HG03025 (cell line): ENCODE results near the gene GTPBP4.

Experiments
- ATAC-seq: cut with Tn5 transposase; IDR thresholded peaks from one replicate; pipeline ENCODE4 v1.9.1; 2021; ENCODE audit warnings: mild to moderate bottlenecking, moderate library complexity; ENCODE audit not compliant: unreplicated experiment, low FRiP score

Gene GTPBP4

GRCh38 chr10:966466-967235 is 21.6 kb upstream of the GTPBP4 start:
- no peak for ATAC-seq

- ATAC-seq = no peak
Measured at GRCh38 chr10:968546-969199, 19.6 kb upstream of the GTPBP4 start.

- ATAC-seq = no peak
Measured at GRCh38 chr10:969473-970150, 18.6 kb upstream of the GTPBP4 start.

GRCh38 chr10:970311-971149 is 17.7 kb upstream of the GTPBP4 start:
- ATAC-seq = no peak

GRCh38 chr10:971150-971542 is 17.1 kb upstream of the GTPBP4 start:
- ATAC-seq = no peak

DNA sequence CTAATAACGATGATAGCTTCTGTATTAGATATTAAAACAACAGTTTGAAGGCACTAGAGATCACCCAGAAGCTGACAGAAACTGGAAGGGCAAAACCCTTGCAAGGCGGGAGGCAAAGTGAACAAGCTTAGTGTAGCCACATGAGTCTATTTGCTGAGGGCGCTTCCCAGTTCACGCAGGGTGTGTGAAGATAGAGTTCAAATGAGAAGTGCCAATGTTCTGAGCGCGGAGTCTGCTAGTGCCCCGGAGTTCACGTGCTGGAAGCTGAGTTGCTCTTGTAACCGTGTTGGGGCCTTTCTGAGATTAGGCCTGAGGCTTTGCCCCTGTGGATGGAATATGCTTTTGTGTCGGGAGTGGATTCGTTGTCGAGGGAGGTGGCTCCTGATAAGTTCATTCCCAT is 16.6 kb upstream of the GTPBP4 start:
- no peak for ATAC-seq

DNA sequence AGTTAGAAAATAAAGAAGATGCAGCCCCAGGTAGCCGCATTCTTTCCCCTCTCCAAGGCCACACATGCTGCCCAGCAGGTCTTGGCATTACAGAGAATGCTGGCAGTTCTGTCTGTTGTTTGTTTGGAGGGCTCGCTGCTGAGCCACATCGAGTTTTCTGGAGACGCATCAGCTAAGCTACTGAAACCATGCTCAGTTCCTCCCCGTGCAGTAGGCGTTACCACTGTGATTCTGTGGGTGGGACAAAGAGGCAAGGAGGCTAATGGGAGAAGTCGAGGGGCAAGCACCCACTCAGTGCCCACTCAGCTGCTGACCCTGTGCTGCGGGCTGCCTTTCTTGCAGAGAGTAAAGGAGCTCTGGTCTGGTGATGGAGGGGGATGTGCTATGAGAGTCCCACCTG is 15.5 kb upstream of the GTPBP4 start:
- ATAC-seq = no peak

DNA sequence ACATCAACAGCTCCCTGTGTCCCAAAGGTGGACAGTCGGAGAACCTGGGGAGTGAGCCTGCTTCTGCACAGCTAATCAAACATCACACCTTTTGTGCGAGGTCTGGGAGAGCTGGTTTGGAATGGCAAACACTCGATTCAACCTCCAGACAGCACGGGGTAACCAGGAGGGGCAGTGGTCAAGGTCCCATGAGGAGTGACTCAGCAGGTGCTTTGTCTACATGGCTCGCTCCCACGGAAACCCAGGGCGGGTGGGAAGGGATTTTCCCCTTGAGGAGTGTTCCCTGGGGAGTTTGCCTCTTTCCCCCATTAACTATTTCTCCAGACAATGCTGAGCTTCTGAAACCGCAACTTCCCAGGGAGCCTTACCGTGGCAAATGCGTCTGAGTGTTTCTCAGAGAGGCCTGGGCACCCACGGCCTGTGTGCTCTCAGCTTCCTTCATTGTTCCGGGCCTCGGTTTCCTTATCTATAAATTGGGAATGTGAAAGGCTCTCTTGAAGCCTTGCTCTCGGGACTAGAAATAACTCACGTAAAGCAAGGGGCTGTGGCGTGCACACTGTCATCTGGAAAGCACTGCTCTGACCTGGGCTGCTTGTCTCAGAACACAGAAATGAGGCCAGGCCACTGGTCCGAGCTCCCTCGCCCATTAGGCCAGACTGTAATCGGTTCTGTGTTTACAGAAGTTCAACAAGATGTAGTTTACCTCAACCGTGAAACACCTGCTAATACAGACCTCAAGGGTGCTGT is 14.0 kb upstream of the GTPBP4 start:
- ATAC-seq = no peak

DNA sequence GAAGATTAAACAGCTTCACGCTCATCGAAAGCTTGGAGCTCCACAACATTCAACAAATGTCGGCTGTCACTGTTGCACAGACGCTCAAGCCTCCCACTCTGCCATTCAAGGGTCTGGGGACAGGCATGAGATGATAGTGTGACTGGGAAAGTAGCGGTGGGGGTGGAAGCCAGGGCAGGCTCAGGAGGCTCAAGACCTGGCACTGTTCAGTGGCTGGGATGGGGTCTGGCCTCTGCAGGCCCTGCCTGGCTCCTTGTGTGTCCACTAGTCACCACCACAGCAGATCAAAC is 13.5 kb upstream of the GTPBP4 start:
- no peak for ATAC-seq

- no peak for ATAC-seq
Measured at GRCh38 chr10:976316-976715, 11.9 kb upstream of the GTPBP4 start.

DNA sequence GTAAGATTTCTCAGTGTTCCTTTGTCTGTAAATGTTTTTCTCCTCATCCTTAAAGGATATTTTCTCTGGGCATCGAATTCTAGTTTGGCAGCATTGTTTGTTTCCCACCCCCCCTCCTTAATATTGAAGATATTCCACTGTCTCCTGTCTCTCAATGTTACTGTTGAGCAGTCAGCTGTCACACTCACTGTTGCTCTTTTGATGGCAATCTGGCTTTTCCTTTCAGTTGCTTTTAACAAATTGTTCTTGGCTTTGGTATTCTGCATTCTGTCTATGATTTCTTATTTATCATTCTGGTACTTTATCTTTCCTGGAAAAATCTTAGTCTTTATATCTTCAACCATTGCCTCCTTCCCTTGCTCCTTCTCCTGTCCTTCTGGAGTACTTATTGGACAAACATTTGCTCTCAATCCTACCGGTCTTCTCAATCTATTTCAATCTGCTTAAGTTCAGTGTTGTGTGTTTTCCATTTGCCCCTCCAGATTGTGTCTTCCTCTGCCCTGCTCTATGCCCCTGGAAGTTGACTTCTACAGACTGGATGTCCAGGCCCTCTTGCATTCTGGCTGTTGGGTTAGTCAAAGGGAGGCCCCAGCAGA is 9.3 kb upstream of the GTPBP4 start:
- ATAC-seq = no peak

- ATAC-seq = no peak
Measured at GRCh38 chr10:980468-981093, 7.7 kb upstream of the GTPBP4 start.

GRCh38 chr10:983401-983800 is 4.8 kb upstream of the GTPBP4 start:
- ATAC-seq = no peak

DNA sequence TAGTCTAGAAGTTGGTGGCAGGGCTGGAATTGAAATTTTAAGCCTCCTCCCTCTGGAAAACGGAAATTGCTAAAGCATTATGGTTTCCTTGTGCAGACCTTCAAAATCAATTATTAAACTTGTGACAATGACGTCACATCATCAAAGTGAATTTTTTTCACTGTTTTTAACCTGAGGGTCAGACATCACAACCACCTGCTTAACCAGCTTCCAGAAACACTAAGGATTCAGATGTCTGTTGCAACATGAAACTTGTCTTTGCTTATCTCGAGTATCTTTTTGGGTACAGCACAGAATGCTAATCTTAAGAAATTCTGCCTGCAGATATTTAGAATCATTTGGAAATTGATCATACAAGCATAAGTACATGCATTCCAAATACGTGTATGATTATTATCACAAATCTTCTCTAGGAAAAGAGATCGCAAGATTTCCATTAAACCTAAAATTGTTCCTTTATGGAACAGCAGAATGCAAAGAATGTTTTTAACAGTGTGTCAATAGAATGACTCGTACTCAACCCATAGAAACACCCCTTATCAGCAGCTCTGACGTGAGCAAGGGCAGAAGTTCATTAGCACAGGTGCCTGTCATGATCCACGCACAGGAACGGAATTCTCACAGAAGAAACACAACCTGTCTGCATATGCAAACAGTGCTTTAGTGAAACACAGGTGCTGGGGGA is 4.1 kb upstream of the GTPBP4 start:
- ATAC-seq = no peak

- no peak for ATAC-seq
Measured at GRCh38 chr10:985361-985760, 2.9 kb upstream of the GTPBP4 start.

DNA sequence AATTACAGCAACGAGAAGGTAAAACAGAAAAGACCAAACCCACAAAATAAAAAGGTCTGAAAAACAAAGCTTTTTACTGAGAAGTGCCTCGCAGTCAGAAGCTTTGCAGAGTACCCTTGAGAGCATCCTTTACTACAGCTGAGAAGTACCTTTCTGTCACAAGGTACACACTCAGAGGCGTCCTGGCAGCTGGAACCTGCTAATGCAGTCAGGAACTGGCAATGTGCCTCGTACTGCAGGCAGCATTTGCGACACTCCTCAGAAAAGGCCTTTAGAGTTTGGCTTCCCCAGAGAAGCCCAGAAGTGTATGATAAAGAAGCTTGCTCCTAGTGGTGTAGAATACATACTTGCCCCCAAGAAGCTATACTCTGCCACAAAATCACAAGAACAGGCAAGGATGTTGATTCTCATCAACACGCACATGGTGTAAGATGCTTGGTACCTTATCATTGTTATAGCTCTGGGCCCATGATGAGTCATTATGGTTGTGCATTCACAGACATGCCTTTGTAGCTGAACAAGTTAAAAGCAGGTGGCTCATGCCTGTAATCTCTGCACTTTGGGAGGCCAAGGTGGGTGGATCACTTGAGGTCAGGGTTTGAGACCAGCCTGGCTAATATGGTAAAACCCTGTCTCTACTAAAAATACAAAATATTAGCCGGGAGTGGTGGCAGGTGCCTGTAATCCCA is 2.0 kb upstream of the GTPBP4 start:
- no peak for ATAC-seq

DNA sequence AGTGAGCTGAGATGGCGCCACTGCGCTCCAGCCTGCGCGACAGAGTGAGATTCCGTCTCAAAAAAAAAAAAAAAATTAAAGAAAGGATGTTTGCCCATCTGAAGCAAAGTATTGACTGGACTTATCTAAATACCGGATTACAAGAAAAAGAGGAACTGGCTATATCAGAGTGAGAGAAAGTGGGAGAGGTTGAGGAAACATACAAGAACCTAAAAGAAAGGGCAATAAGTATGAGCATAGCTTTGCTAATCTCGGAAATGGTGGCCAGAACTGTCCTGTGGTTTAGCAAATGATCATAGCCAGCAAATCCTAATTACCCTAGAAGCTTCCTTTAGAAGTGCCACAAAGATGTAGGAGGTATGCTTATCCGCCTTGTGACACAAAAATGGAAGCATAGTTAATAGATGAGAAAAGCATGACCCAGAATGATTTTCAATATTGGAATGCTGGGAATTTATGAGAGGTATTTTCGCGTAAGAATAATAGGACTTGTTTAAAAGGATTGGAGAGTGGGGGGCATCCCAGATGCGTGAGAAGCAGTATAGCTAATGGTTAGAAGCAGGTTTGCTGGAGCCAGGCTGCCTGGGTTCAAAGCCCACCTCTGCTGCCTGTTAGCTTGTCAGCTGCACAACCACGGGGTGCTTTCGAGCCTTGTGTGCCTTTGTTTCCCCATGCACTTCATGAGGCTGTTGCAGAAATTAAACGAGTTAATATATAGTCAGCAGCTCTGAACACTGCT is 1.2 kb upstream of the GTPBP4 start:
- no peak for ATAC-seq

DNA sequence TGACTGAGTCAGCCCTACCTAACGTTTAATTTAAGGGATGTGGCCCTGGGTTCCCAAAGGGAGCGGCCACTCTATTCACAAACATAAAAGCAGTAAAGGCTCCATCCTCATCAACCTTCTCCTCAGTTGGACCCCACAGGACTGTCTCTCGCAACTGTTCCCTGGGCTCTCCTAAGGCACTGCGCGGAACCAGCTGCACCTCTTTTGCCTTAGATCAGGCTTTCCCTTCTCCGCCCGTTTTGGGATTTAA is 689 bp upstream of the GTPBP4 start:
- no peak for ATAC-seq
